Sigmoid colon (tissue), 7 donors: Measurements from ENCODE around the gene MCF2L. TPM values are rescaled to one million over a fixed set of nuclear protein-coding genes. Genes with fewer than 3 reads are reported as not detected.
A peak's percentile ranks its signal among the peaks of the same experiment; 100 is the strongest.

Source experiments
- DNase-seq: peaks from one replicate; pipeline ENCODE4 v3.0.0-alpha.2; 2019
- H3K27ac ChIP-seq, 4 donors: fragments of 200-600 bp; sonication (generic); one replicate each; pipeline ENCODE4 v1.5.1; 2016 to 2019; ENCODE audit warnings: mild to moderate bottlenecking in 1 of 4
- H3K27me3 ChIP-seq, 3 donors: fragments of 200-600 bp; sonication (generic); one replicate each; pipeline ENCODE4 v1.5.1; 2019; ENCODE audit warnings: mild to moderate bottlenecking in 1 of 3
- H3K36me3 ChIP-seq, 4 donors: fragments of 200-600 bp; sonication (generic); one replicate each; pipeline ENCODE4 v1.5.1; 2016 to 2019
- H3K4me1 ChIP-seq, 4 donors: fragments of 200-600 bp; sonication (generic); one replicate each; pipeline ENCODE4 v1.5.1; 2017 to 2019
- H3K4me3 ChIP-seq, 4 donors: fragments of 200-600 bp; sonication (generic); one replicate each; pipeline ENCODE4 v1.5.1; 2017 to 2019; ENCODE audit warnings: mild to moderate bottlenecking in 2 of 4, moderate library complexity in 1 of 4
- H3K9me3 ChIP-seq, 4 donors: fragments of 200-600 bp in 3 of 4; sonication (generic) in 3 of 4; one replicate each; pipeline versions ENCODE4 v1.5.1 to v1.6.1; 2013 to 2019
- CTCF ChIP-seq, 4 experiments: fragments of 450-650 bp in 3 of 4; fragments of 200-600 bp in 1 of 4; IDR thresholded peaks; one replicate each; pipeline ENCODE4 v1.5.1; 2016 to 2019; ENCODE audit warnings: antibody characterized with exemption in 4 of 4, mild to moderate bottlenecking in 3 of 4, moderate library complexity in 2 of 4
- EP300 ChIP-seq, 4 donors: sonication (generic); formaldehyde crosslinking; IDR thresholded peaks; one replicate each; pipeline ENCODE4 v1.6.1; 2017; ENCODE audit warnings: antibody characterized with exemption in 4 of 4
- POLR2A ChIP-seq, 2 donors: fragments of 450-650 bp; IDR thresholded peaks; one replicate each; pipeline ENCODE4 v1.6.1; 2016; ENCODE audit warnings: antibody characterized with exemption in 2 of 2, mild to moderate bottlenecking in 2 of 2, moderate library complexity in 2 of 2
- POLR2AphosphoS5 ChIP-seq, 4 donors: sonication (generic); formaldehyde crosslinking; IDR thresholded peaks; one replicate each; pipeline ENCODE4 v1.6.1; 2017; ENCODE audit warnings: antibody characterized with exemption in 4 of 4
- WGBS, 2 donors: extraction: QIAGEN DNeasy Blood & Tissue Kit; methylation state at CpG; one replicate each; pipeline ENCODE4 v1.1.7; 2013; 5-methylcytosine and 5-hydroxymethylcytosine counted together
- intact Hi-C: fragments of 100-400 bp; cut with DNase I; formaldehyde crosslinking; loops from one replicate; pipeline ENCODE4 v1.15.1; 2023
- polyA plus RNA-seq, 3 donors: library from polyadenylated mRNA; stranded (reverse); fragments of 200-250 nt; gene quantifications; one replicate each; pipeline ENCODE4 v1.2.3, GENCODE V29; 2013
- total RNA-seq, 4 donors: library from RNA; depleted of rRNA; stranded (reverse); fragments of >200 nt; gene quantifications; one replicate each; pipeline ENCODE4 v1.1.0, GENCODE V29; 2016
- donor health status: healthy with polysubstance abuse.
- donor health status: Bipolar disorder and iron deficiency.
- donor health status: healthy.

Gene MCF2L
- total and polyA plus RNA-seq, 7 donors: 7.5 to 59.9 (median 20.2) TPM

- DNase-seq: no peak
- Histone ChIP-seq H3K4me1 (no peaks in the 10 kb centered on the region), H3K36me3 (no peaks in the 10 kb centered on the region), H3K9me3 (no peaks in the 10 kb centered on the region), H3K4me3 (no peak overlapping the region), H3K27me3 (no peaks in the 10 kb centered on the region), H3K27ac (no peak overlapping the region)
- intact Hi-C loops: no loop called here
- TF ChIP-seq CTCF (IDR thresholded peaks at IDR 0.05) (no peak), EP300 (IDR thresholded peaks at IDR 0.05) (no peak), POLR2A (IDR thresholded peaks at IDR 0.05) (no peak), POLR2AphosphoS5 (IDR thresholded peaks at IDR 0.05) (no peak)
- 92 to 94% methylated on average over 11 of the region's 11 CpGs for WGBS, 2 donors
These were observed 104.9 kb downstream of the MCF2L start for GRCh38 chr13:113073942-113074341.

GRCh38 chr13:113074401-113074800 is 105.4 kb downstream of the MCF2L start:
- H3K4me3 ChIP-seq: no peak overlapping the region
- DNase-seq: no peak
- H3K36me3 ChIP-seq: no peaks in the 10 kb centered on the region
- no peaks in the 10 kb centered on the region for H3K27me3 ChIP-seq
- TF ChIP-seq POLR2AphosphoS5 (IDR thresholded peaks at IDR 0.05): no peak
- TF ChIP-seq EP300 (IDR thresholded peaks at IDR 0.05): no peak
- no peak for TF ChIP-seq CTCF (IDR thresholded peaks at IDR 0.05)
- TF ChIP-seq POLR2A (IDR thresholded peaks at IDR 0.05): no peak
- no peaks in the 10 kb centered on the region for H3K4me1 ChIP-seq
- H3K9me3 ChIP-seq: no peaks in the 10 kb centered on the region
- intact Hi-C loops: no loop called here
- H3K27ac ChIP-seq: no peak overlapping the region
- 90 to 96% methylated on average over 18 of the region's 18 CpGs for WGBS, 2 donors

GRCh38 chr13:113074876-113075275 is 105.9 kb downstream of the MCF2L start:
- Histone ChIP-seq H3K27ac (no peak overlapping the region), H3K27me3 (no peaks in the 10 kb centered on the region), H3K4me1 (no peaks in the 10 kb centered on the region), H3K36me3 (no peaks in the 10 kb centered on the region), H3K9me3 (no peaks in the 10 kb centered on the region), H3K4me3 (no peak overlapping the region)
- intact Hi-C loops: no loop called here
- WGBS, 2 donors: 95 to 96% methylated on average over 22 of the region's 22 CpGs
- DNase-seq: no peak
- TF ChIP-seq EP300 (IDR thresholded peaks at IDR 0.05): no peak

GRCh38 chr13:113075711-113076110 is 106.7 kb downstream of the MCF2L start:
- Histone ChIP-seq H3K36me3 (no peaks in the 10 kb centered on the region), H3K27ac (no peak overlapping the region), H3K4me3 (no peak overlapping the region), H3K4me1 (no peaks in the 10 kb centered on the region), H3K9me3 (no peaks in the 10 kb centered on the region), H3K27me3 (peaks cover 0 to 2% (median 0%) of the 10 kb centered on the region in 3 donors)
- intact Hi-C loops: no loop called here
- DNase-seq: no peak
- 95 to 97% methylated on average over 17 of the region's 17 CpGs for WGBS, 2 donors
- TF ChIP-seq EP300 (IDR thresholded peaks at IDR 0.05) (no peak), POLR2A (IDR thresholded peaks at IDR 0.05) (no peak)

GRCh38 chr13:113076681-113077401 is 107.8 kb downstream of the MCF2L start:
- no peak overlapping the region for H3K4me3 ChIP-seq
- H3K9me3 ChIP-seq: no peaks in the 10 kb centered on the region
- peaks cover 0 to 4% (median 0%) of the 10 kb centered on the region in 3 donors for H3K27me3 ChIP-seq
- no peak overlapping the region for H3K27ac ChIP-seq
- 95% methylated on average over 39 of the region's 39 CpGs for WGBS, 2 donors
- no peaks in the 10 kb centered on the region for H3K4me1 ChIP-seq
- intact Hi-C loops: no loop called here
- peak; percentile 57 for DNase-seq
- TF ChIP-seq CTCF (IDR thresholded peaks at IDR 0.05) (no peak), POLR2A (IDR thresholded peaks at IDR 0.05) (no peak), EP300 (IDR thresholded peaks at IDR 0.05) (no peak), POLR2AphosphoS5 (IDR thresholded peaks at IDR 0.05) (no peak)
- no peaks in the 10 kb centered on the region for H3K36me3 ChIP-seq

GRCh38 chr13:113077566-113077952 is 108.5 kb downstream of the MCF2L start:
- no peak overlapping the region for H3K4me3 ChIP-seq
- H3K9me3 ChIP-seq: no peaks in the 10 kb centered on the region
- no peaks in the 10 kb centered on the region for H3K4me1 ChIP-seq
- WGBS, 2 donors: 91% methylated on average over 20 of the region's 20 CpGs
- no peak overlapping the region for H3K27ac ChIP-seq
- DNase-seq: peak; percentile 43
- intact Hi-C loops: no loop called here
- TF ChIP-seq EP300 (IDR thresholded peaks at IDR 0.05): no peak
- no peak for TF ChIP-seq POLR2AphosphoS5 (IDR thresholded peaks at IDR 0.05)
- TF ChIP-seq POLR2A (IDR thresholded peaks at IDR 0.05): no peak
- no peak for TF ChIP-seq CTCF (IDR thresholded peaks at IDR 0.05)
- no peaks in the 10 kb centered on the region for H3K36me3 ChIP-seq
- H3K27me3 ChIP-seq: peaks cover 0 to 4% (median 0%) of the 10 kb centered on the region in 3 donors
